HL-60 (cell line): ENCODE results near the gene PRPSAP1.

Source experiments
- DNase-seq, 2 experiments: peaks; one replicate each; pipeline ENCODE4 v3.0.0-alpha.2; 2010 to 2020; ENCODE audit warnings: low read depth in 1 of 2, low spot score in 1 of 2
- H3K27ac ChIP-seq: fragments of 250-450 bp; sonication (Bioruptor Pico); replicated peaks from 2 replicates; pipeline ENCODE4 v1.5.1; 2020; ENCODE audit warnings: mild to moderate bottlenecking, moderate library complexity
- H3K27me3 ChIP-seq: fragments of 250-450 bp; sonication (Bioruptor Pico); 2 replicates; pipeline ENCODE4 v1.5.1; 2021; ENCODE audit warnings: mild to moderate bottlenecking, moderate library complexity; ENCODE audit not compliant: insufficient read depth, poor library complexity, severe bottlenecking
- H3K4me3 ChIP-seq: replicated peaks from 2 replicates; pipeline ENCODE4 v1.5.1; 2011; ENCODE audit warnings: mild to moderate bottlenecking, control low read depth, low read length; ENCODE audit not compliant: insufficient read depth
- GABPA ChIP-seq: IDR thresholded peaks from 2 replicates; pipeline ENCODE4 v1.6.1; 2012; ENCODE audit warnings: low read depth
- POLR2AphosphoS5 ChIP-seq: IDR thresholded peaks from 2 replicates; pipeline ENCODE4 v1.6.1; 2012; ENCODE audit warnings: low read depth
- SPI1 ChIP-seq: IDR thresholded peaks from 2 replicates; pipeline ENCODE4 v1.6.1; 2012; ENCODE audit warnings: low read depth, mild to moderate bottlenecking, borderline replicate concordance
- long read RNA-seq: library from polyadenylated mRNA; unstranded; transcript quantifications from one replicate; pipeline ENCODE4 v2.0.0, GENCODE V29; 2020
- TF ChIP-seq, protein P1 (sequence below): IDR thresholded peaks from 2 replicates; pipeline ENCODE4 v1.6.1; 2012; ENCODE audit warnings: low read depth; ENCODE audit not compliant: insufficient replicate concordance
- TF ChIP-seq, protein P2 (sequence below): IDR thresholded peaks from one replicate; pipeline ENCODE4 v1.5.1; 2011; ENCODE audit warnings: low read length, control low read depth, inconsistent platforms; ENCODE audit not compliant: insufficient read depth

Gene PRPSAP1, protein sequence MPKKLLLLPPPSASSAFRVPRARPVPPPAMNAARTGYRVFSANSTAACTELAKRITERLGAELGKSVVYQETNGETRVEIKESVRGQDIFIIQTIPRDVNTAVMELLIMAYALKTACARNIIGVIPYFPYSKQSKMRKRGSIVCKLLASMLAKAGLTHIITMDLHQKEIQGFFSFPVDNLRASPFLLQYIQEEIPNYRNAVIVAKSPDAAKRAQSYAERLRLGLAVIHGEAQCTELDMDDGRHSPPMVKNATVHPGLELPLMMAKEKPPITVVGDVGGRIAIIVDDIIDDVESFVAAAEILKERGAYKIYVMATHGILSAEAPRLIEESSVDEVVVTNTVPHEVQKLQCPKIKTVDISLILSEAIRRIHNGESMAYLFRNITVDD
- long read RNA-seq, transcript PRPSAP1-206 (10 exons, 3,660 nt): major isoform, 340 of 410 reads
- long read RNA-seq, partial matches to known transcripts: 27 of 410 reads
- long read RNA-seq, other reads (novel, unspliced or antisense): 43 of 410 reads

DNA sequence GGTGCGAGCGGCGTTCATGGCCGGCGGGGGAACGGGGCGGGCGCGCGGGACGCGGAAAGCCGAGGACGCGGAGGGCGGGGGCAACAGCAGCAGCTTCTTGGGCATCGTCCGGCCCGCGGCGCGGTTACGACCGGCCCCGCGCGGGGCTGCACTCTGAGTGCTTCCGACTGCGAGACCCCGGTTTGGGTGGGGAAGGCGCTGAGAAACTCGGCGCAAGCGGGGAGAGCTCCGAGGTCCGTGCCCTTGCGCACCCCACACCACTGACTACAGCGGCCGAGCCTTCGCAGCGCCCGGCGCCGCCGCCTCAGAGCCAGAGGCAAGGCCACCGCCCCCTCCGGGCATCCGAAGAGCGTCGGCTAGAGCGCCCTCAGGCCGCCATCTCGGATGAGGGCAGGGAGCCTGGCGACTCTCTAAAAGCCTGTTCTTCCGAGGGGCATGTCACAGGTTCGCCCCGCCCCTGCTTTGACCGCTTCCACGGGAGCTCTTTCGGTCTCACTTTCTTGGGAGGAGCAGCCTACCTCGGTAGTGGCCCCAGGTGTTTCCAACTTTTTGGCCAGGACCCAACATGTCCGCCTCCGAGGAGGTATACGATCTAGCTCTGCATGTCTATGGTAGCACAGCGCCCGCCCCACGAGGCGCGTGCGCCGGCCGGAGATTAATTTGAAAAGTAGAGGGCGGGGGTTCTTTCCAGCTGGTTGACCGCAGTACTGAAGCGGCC lies at the start of gene PRPSAP1:
TSS of gene PRPSAP1 (minus strand) at position 318 of the 718 bp plus-strand sequence. CDS start at position 105, 213 bp downstream.
- DNase-seq: peak; percentile 73 to 90
- H3K27ac ChIP-seq: peak within 1 kb of the TSS; percentile 100
- peak within 1 kb of the TSS; percentile 91 for H3K4me3 ChIP-seq
- H3K27me3 ChIP-seq: no peaks in the 10 kb centered on the region
- no peak for TF ChIP-seq SPI1
- peak; percentile 35; the same call in 1 of the 2 replicates for TF ChIP-seq POLR2AphosphoS5
- TF ChIP-seq, protein P1, sequence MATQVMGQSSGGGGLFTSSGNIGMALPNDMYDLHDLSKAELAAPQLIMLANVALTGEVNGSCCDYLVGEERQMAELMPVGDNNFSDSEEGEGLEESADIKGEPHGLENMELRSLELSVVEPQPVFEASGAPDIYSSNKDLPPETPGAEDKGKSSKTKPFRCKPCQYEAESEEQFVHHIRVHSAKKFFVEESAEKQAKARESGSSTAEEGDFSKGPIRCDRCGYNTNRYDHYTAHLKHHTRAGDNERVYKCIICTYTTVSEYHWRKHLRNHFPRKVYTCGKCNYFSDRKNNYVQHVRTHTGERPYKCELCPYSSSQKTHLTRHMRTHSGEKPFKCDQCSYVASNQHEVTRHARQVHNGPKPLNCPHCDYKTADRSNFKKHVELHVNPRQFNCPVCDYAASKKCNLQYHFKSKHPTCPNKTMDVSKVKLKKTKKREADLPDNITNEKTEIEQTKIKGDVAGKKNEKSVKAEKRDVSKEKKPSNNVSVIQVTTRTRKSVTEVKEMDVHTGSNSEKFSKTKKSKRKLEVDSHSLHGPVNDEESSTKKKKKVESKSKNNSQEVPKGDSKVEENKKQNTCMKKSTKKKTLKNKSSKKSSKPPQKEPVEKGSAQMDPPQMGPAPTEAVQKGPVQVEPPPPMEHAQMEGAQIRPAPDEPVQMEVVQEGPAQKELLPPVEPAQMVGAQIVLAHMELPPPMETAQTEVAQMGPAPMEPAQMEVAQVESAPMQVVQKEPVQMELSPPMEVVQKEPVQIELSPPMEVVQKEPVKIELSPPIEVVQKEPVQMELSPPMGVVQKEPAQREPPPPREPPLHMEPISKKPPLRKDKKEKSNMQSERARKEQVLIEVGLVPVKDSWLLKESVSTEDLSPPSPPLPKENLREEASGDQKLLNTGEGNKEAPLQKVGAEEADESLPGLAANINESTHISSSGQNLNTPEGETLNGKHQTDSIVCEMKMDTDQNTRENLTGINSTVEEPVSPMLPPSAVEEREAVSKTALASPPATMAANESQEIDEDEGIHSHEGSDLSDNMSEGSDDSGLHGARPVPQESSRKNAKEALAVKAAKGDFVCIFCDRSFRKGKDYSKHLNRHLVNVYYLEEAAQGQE: peak; percentile 46
- TF ChIP-seq GABPA: no peak

DNA sequence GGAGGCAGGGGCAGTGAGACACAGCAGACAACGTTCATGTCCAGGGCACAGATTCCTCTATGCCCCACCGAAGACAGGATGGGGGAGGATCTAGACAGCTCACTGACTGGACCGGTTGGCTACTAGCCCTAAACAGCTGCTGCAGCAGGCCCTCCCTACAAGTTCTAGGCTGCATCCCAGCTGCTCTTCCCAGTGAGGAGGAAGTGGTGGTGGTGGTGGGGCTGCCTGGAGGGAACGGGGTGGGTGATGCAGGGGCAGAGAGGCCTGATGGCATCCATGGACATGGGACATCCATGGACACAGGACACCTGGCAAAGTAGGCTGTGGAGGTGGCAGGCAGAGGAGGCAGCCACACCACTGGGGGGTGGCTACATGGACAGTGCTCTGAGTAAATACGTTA lies 49.0 kb upstream of the PRPSAP1 start:
- Histone ChIP-seq H3K27ac (no peak overlapping the region), H3K4me3 (no peak overlapping the region), H3K27me3 (no peaks in the 10 kb centered on the region)
- no peak for DNase-seq
- TF ChIP-seq GABPA (no peak), POLR2AphosphoS5 (no peak), SPI1 (no peak)
- TF ChIP-seq, protein P1: no peak
- TF ChIP-seq, protein P2, sequence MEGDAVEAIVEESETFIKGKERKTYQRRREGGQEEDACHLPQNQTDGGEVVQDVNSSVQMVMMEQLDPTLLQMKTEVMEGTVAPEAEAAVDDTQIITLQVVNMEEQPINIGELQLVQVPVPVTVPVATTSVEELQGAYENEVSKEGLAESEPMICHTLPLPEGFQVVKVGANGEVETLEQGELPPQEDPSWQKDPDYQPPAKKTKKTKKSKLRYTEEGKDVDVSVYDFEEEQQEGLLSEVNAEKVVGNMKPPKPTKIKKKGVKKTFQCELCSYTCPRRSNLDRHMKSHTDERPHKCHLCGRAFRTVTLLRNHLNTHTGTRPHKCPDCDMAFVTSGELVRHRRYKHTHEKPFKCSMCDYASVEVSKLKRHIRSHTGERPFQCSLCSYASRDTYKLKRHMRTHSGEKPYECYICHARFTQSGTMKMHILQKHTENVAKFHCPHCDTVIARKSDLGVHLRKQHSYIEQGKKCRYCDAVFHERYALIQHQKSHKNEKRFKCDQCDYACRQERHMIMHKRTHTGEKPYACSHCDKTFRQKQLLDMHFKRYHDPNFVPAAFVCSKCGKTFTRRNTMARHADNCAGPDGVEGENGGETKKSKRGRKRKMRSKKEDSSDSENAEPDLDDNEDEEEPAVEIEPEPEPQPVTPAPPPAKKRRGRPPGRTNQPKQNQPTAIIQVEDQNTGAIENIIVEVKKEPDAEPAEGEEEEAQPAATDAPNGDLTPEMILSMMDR: no peak

DNA sequence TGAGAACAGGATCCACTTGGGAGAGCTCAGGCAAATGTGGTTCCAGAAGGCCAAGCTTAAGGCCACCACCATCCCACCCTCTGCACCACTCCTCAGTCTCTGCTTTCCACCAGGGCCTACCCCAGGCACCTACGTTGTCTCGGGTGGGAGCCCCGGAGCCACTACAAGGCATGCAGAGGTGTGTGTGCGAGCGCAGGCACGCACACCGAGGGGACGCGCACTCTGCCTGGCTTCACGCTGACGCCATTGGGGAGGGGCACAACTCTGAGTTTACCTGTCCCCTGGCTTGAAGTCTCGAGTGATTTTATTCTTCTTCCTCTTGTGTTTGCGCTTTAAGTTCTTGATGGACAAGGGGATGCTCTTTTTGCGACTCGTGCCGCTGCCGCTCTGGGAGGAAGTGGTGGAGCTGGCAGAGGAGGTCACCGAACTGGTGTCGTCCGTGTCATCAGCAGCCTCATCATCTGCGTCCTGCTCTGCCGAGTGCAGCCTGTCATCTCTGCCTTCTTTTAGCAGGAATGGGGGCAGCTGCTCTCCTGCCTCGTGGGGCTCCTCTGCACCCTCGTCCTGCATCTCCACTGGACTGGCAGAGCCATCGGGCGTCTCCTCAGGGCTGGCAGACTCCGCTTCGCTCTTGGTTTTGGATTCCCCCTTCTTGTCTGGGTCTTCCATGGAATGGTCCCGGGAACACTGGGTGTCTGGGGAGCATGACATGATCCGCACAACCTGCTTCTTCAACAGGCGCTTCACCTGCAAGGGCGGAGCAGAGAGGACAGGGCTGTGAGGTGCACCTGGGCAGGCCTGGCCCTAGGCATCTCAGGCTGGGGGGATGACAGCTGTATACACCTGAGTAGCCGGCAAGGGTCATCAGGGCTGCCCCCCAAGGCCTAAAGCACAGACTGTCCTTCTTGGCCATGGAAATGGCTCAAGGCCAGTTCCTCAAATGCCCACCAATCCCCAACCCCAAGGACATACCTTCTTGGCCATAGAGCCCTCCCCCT lies 45.8 kb upstream of the PRPSAP1 start:
- Histone ChIP-seq H3K4me3 (no peak overlapping the region), H3K27ac (no peak overlapping the region), H3K27me3 (no peaks in the 10 kb centered on the region)
- TF ChIP-seq, protein P1: no peak
- DNase-seq: no peak
